Stimulated activated effector memory CD8-positive, alpha-beta T cell treated with anti-CD3 and anti-CD28 coated beads, Interleukin-12 subunit alpha, Interleukin-12 subunit beta, amount 100 ng/mL, for 72 hours (primary cell): ENCODE measurements around the gene ACCS.

Source experiments
- ATAC-seq: fragments of 150-1000 bp; cut with Tn5 transposase; 2 replicates; pipeline ENCODE4 v1.10.0; 2021
- DNase-seq, 2 donors: peaks; one replicate each; pipeline ENCODE4 v3.0.0; 2021 to 2022; ENCODE audit warnings: low spot score in 2 of 2
- H3K27ac Mint-ChIP-seq: one replicate; pipeline ENCODE4 v1.8.0; 2022; ENCODE audit warnings: mild to moderate bottlenecking, mixed read lengths
- H3K36me3 Mint-ChIP-seq: one replicate; pipeline ENCODE4 v1.8.0; 2022; ENCODE audit warnings: mild to moderate bottlenecking, mixed read lengths
- H3K4me1 Mint-ChIP-seq: one replicate; pipeline ENCODE4 v1.8.0; 2022; ENCODE audit warnings: mixed read lengths
- H3K4me3 Mint-ChIP-seq: one replicate; pipeline ENCODE4 v1.8.0; 2022; ENCODE audit warnings: mild to moderate bottlenecking, mixed read lengths
- H3K9me3 Mint-ChIP-seq: one replicate; pipeline ENCODE4 v1.8.0; 2022; ENCODE audit warnings: mixed read lengths

ACCS gene

GRCh38 chr11:44065841-44066731 is at the start of gene ACCS:
TSS of gene ACCS (plus strand) at chr11:44066270. CDS start at chr11:44067628, 1,358 bp downstream.
- H3K4me3 Mint-ChIP-seq = peak within 1 kb of the TSS; percentile 87
- peak within 1 kb of the TSS; percentile 95 for H3K27ac Mint-ChIP-seq
- peak; percentile 97 for ATAC-seq
- peaks cover 10% of the 10 kb centered on the region for H3K36me3 Mint-ChIP-seq
- DNase-seq = peak; percentile 82 to 93
- H3K4me1 Mint-ChIP-seq = peaks cover 10% of the 10 kb centered on the region
- H3K9me3 Mint-ChIP-seq = no peaks in the 10 kb centered on the region

GRCh38 chr11:44016546-44017442 is 49.3 kb upstream of the ACCS start:
- DNase-seq (peak in 1 of 2 donors; percentile 40), ATAC-seq (peak; percentile 42)
- no peaks in the 10 kb centered on the region for H3K4me1 Mint-ChIP-seq
- H3K9me3 Mint-ChIP-seq = no peaks in the 10 kb centered on the region
- no peaks in the 10 kb centered on the region for H3K36me3 Mint-ChIP-seq
- no peak overlapping the region for H3K4me3 Mint-ChIP-seq
- H3K27ac Mint-ChIP-seq = no peak overlapping the region

- H3K9me3 Mint-ChIP-seq = no peaks in the 10 kb centered on the region
- no peaks in the 10 kb centered on the region for H3K36me3 Mint-ChIP-seq
- H3K4me3 Mint-ChIP-seq = no peak overlapping the region
- no peak overlapping the region for H3K27ac Mint-ChIP-seq
- ATAC-seq = peak; percentile 28
- no peaks in the 10 kb centered on the region for H3K4me1 Mint-ChIP-seq
- peak in 1 of 2 donors; percentile 26 for DNase-seq
Observed at GRCh38 chr11:44017443-44018126, 48.5 kb upstream of the ACCS start.

GRCh38 chr11:44018127-44018521 is 47.9 kb upstream of the ACCS start:
- no peaks in the 10 kb centered on the region for H3K9me3 Mint-ChIP-seq
- H3K36me3 Mint-ChIP-seq = no peaks in the 10 kb centered on the region
- H3K27ac Mint-ChIP-seq = no peak overlapping the region
- H3K4me1 Mint-ChIP-seq = no peaks in the 10 kb centered on the region
- H3K4me3 Mint-ChIP-seq = no peak overlapping the region
- ATAC-seq = peak; percentile 43
- DNase-seq = peak in 1 of 2 donors; percentile 46

- H3K4me3 Mint-ChIP-seq = no peak overlapping the region
- no peak for ATAC-seq
- no peaks in the 10 kb centered on the region for H3K4me1 Mint-ChIP-seq
Observed at GRCh38 chr11:44018829-44019228, 47.2 kb upstream of the ACCS start.

GRCh38 chr11:44024977-44025376 is 41.1 kb upstream of the ACCS start:
- H3K9me3 Mint-ChIP-seq = no peaks in the 10 kb centered on the region
- no peaks in the 10 kb centered on the region for H3K4me1 Mint-ChIP-seq
- no peak overlapping the region for H3K4me3 Mint-ChIP-seq
- H3K27ac Mint-ChIP-seq = no peak overlapping the region
- H3K36me3 Mint-ChIP-seq = no peaks in the 10 kb centered on the region
- ATAC-seq = no peak
- no peak for DNase-seq

More at GRCh38 chr11:44018829-44019228, 47.2 kb upstream of the ACCS start:
- H3K9me3 Mint-ChIP-seq = no peaks in the 10 kb centered on the region
- DNase-seq = no peak
- no peak overlapping the region for H3K27ac Mint-ChIP-seq
- H3K36me3 Mint-ChIP-seq = no peaks in the 10 kb centered on the region

- no peak for ATAC-seq
- Mint-ChIP-seq H3K27ac (no peak overlapping the region), H3K4me3 (no peak overlapping the region), H3K4me1 (no peaks in the 10 kb centered on the region), H3K9me3 (no peaks in the 10 kb centered on the region), H3K36me3 (no peaks in the 10 kb centered on the region)
- DNase-seq = no peak
Observed at GRCh38 chr11:44025727-44026126, 40.3 kb upstream of the ACCS start.

GRCh38 chr11:44028401-44028800 is 37.7 kb upstream of the ACCS start:
- no peak for ATAC-seq
- Mint-ChIP-seq H3K4me3 (no peak overlapping the region), H3K36me3 (no peaks in the 10 kb centered on the region), H3K4me1 (no peaks in the 10 kb centered on the region), H3K9me3 (no peaks in the 10 kb centered on the region), H3K27ac (no peak overlapping the region)
- DNase-seq = peak in 1 of 2 donors; percentile 12

GRCh38 chr11:44028816-44029506 is 37.1 kb upstream of the ACCS start:
- Mint-ChIP-seq H3K9me3 (no peaks in the 10 kb centered on the region), H3K36me3 (no peaks in the 10 kb centered on the region), H3K4me1 (no peaks in the 10 kb centered on the region), H3K27ac (no peak overlapping the region), H3K4me3 (no peak overlapping the region)
- no peak for ATAC-seq
- peak in 1 of 2 donors; percentile 26 for DNase-seq

GRCh38 chr11:44029507-44029845 is 36.6 kb upstream of the ACCS start:
- Mint-ChIP-seq H3K4me1 (no peaks in the 10 kb centered on the region), H3K4me3 (no peak overlapping the region), H3K9me3 (no peaks in the 10 kb centered on the region), H3K27ac (no peak overlapping the region), H3K36me3 (no peaks in the 10 kb centered on the region)
- ATAC-seq = no peak
- DNase-seq = no peak

GRCh38 chr11:44029977-44030911 is 35.8 kb upstream of the ACCS start:
- no peak overlapping the region for H3K27ac Mint-ChIP-seq
- no peaks in the 10 kb centered on the region for H3K9me3 Mint-ChIP-seq
- ATAC-seq = no peak
- H3K4me1 Mint-ChIP-seq = no peaks in the 10 kb centered on the region
- H3K4me3 Mint-ChIP-seq = no peak overlapping the region
- H3K36me3 Mint-ChIP-seq = no peaks in the 10 kb centered on the region
- no peak for DNase-seq

- no peak overlapping the region for H3K4me3 Mint-ChIP-seq
Observed at GRCh38 chr11:44030996-44031395, 35.1 kb upstream of the ACCS start.

GRCh38 chr11:44031549-44031948 is 34.5 kb upstream of the ACCS start:
- ATAC-seq (no peak), DNase-seq (peak in 1 of 2 donors; percentile 28)
- H3K4me3 Mint-ChIP-seq = no peak overlapping the region
- H3K36me3 Mint-ChIP-seq = no peaks in the 10 kb centered on the region
- no peaks in the 10 kb centered on the region for H3K4me1 Mint-ChIP-seq
- H3K27ac Mint-ChIP-seq = no peak overlapping the region
- no peaks in the 10 kb centered on the region for H3K9me3 Mint-ChIP-seq

More at GRCh38 chr11:44030996-44031395, 35.1 kb upstream of the ACCS start:
- peak in 1 of 2 donors; percentile 34 for DNase-seq
- Mint-ChIP-seq H3K27ac (no peak overlapping the region), H3K4me1 (no peaks in the 10 kb centered on the region), H3K36me3 (no peaks in the 10 kb centered on the region), H3K9me3 (no peaks in the 10 kb centered on the region)
- no peak for ATAC-seq
